Nephron (organoid): ENCODE results near the gene CDKAL1.

ENCODE experiments used
- H3K27ac Mint-ChIP-seq, 3 experiments: 2 replicates each; pipeline ENCODE4 v1.8.0; 2020; ENCODE audit warnings: mixed read lengths in 3 of 3, mild to moderate bottlenecking in 2 of 3, moderate library complexity in 1 of 3
- H3K27me3 Mint-ChIP-seq: 2 replicates; pipeline ENCODE4 v1.8.0; 2021; ENCODE audit warnings: low read depth, mild to moderate bottlenecking, moderate library complexity, mixed read lengths
- H3K36me3 Mint-ChIP-seq: 2 replicates; pipeline ENCODE4 v1.8.0; 2020; ENCODE audit warnings: low read depth, mixed read lengths
- H3K4me1 Mint-ChIP-seq: 2 replicates; pipeline ENCODE4 v1.8.0; 2020; ENCODE audit warnings: mixed read lengths
- H3K4me3 Mint-ChIP-seq, 3 experiments: 2 replicates each; pipeline ENCODE4 v1.8.0; 2020; ENCODE audit warnings: mild to moderate bottlenecking in 3 of 3, mixed read lengths in 3 of 3, moderate library complexity in 2 of 3
- H3K9me3 Mint-ChIP-seq: 2 replicates; pipeline ENCODE4 v1.8.0; 2020; ENCODE audit warnings: mixed read lengths
- CTCF ChIP-seq, 3 experiments: fragments of 200-600 bp; sonication (generic); IDR thresholded peaks; one replicate each; pipeline ENCODE4 v1.5.0; 2021; ENCODE audit warnings: antibody characterized with exemption in 3 of 3; ENCODE audit not compliant: unreplicated experiment in 3 of 3

The CDKAL1 gene

GRCh38 chr6:21027507-21027906, 493.2 kb downstream of the CDKAL1 start:
- peaks cover 22% of the 10 kb centered on the region for H3K36me3 Mint-ChIP-seq
- TF ChIP-seq CTCF (IDR thresholded peaks at IDR 0.05; ENCODE audit: unreplicated experiment in 3 of 3) = no peak
- peaks cover 4% of the 10 kb centered on the region for H3K9me3 Mint-ChIP-seq
- H3K4me1 Mint-ChIP-seq = peaks cover 4% of the 10 kb centered on the region
- H3K27me3 Mint-ChIP-seq = no peaks in the 10 kb centered on the region
- H3K27ac Mint-ChIP-seq = no peak overlapping the region
- H3K4me3 Mint-ChIP-seq = no peak overlapping the region

GRCh38 chr6:21031182-21031581, 496.9 kb downstream of the CDKAL1 start:
- Mint-ChIP-seq H3K36me3 (peaks cover 22% of the 10 kb centered on the region), H3K27ac (no peak overlapping the region), H3K4me1 (peaks cover 6% of the 10 kb centered on the region), H3K27me3 (no peaks in the 10 kb centered on the region), H3K4me3 (no peak overlapping the region), H3K9me3 (peaks cover 4% of the 10 kb centered on the region)
- no peak for TF ChIP-seq CTCF (IDR thresholded peaks at IDR 0.05; ENCODE audit: unreplicated experiment in 3 of 3)

- no peak for TF ChIP-seq CTCF (IDR thresholded peaks at IDR 0.05; ENCODE audit: unreplicated experiment in 3 of 3)
- peaks cover 4% of the 10 kb centered on the region for H3K9me3 Mint-ChIP-seq
- peaks cover 16% of the 10 kb centered on the region for H3K36me3 Mint-ChIP-seq
- no peaks in the 10 kb centered on the region for H3K27me3 Mint-ChIP-seq
- peaks cover 9% of the 10 kb centered on the region for H3K4me1 Mint-ChIP-seq
- peak overlapping the region in 2 of 3 experiments; percentile 9 to 49 for H3K27ac Mint-ChIP-seq
- no peak overlapping the region for H3K4me3 Mint-ChIP-seq
Observed at GRCh38 chr6:21033084-21033483, 498.8 kb downstream of the CDKAL1 start.

GRCh38 chr6:21033575-21034026, 499.3 kb downstream of the CDKAL1 start:
- Mint-ChIP-seq H3K27me3 (no peaks in the 10 kb centered on the region), H3K4me1 (peaks cover 12% of the 10 kb centered on the region), H3K4me3 (no peak overlapping the region), H3K9me3 (peaks cover 4% of the 10 kb centered on the region), H3K27ac (peak overlapping the region in 2 of 3 experiments; percentile 49 to 63), H3K36me3 (peaks cover 16% of the 10 kb centered on the region)
- no peak for TF ChIP-seq CTCF (IDR thresholded peaks at IDR 0.05; ENCODE audit: unreplicated experiment in 3 of 3)

- Mint-ChIP-seq H3K36me3 (peaks cover 10% of the 10 kb centered on the region), H3K27ac (peak overlapping the region in 1 of 3 experiments; percentile 49), H3K27me3 (no peaks in the 10 kb centered on the region), H3K4me3 (no peak overlapping the region), H3K4me1 (peaks cover 12% of the 10 kb centered on the region), H3K9me3 (peaks cover 4% of the 10 kb centered on the region)
- TF ChIP-seq CTCF (IDR thresholded peaks at IDR 0.05; ENCODE audit: unreplicated experiment in 3 of 3) = no peak
Observed at GRCh38 chr6:21034345-21034744, 500.1 kb downstream of the CDKAL1 start.

- Mint-ChIP-seq H3K27me3 (no peaks in the 10 kb centered on the region), H3K9me3 (no peaks in the 10 kb centered on the region), H3K36me3 (no peaks in the 10 kb centered on the region), H3K4me3 (no peak overlapping the region), H3K27ac (no peak overlapping the region), H3K4me1 (peaks cover 22% of the 10 kb centered on the region)
- no peak for TF ChIP-seq CTCF (IDR thresholded peaks at IDR 0.05; ENCODE audit: unreplicated experiment in 3 of 3)
Observed at GRCh38 chr6:21037453-21037852, 503.2 kb downstream of the CDKAL1 start.
